GM21528 (cell line): ENCODE measurements around the gene PYCARD.
A peak's percentile ranks its signal among the peaks of the same experiment; 100 is the strongest.
"Not testable (repeated sequence)": the region's sequence is repeated elsewhere in the genome, so short reads cannot be mapped to it uniquely, and the experiment has no call there.

Experiments
- ATAC-seq: cut with Tn5 transposase; IDR thresholded peaks from one replicate; pipeline ENCODE4 v1.9.1; 2021; ENCODE audit warnings: mild to moderate bottlenecking, moderate library complexity; ENCODE audit not compliant: unreplicated experiment, low FRiP score

PYCARD gene

DNA sequence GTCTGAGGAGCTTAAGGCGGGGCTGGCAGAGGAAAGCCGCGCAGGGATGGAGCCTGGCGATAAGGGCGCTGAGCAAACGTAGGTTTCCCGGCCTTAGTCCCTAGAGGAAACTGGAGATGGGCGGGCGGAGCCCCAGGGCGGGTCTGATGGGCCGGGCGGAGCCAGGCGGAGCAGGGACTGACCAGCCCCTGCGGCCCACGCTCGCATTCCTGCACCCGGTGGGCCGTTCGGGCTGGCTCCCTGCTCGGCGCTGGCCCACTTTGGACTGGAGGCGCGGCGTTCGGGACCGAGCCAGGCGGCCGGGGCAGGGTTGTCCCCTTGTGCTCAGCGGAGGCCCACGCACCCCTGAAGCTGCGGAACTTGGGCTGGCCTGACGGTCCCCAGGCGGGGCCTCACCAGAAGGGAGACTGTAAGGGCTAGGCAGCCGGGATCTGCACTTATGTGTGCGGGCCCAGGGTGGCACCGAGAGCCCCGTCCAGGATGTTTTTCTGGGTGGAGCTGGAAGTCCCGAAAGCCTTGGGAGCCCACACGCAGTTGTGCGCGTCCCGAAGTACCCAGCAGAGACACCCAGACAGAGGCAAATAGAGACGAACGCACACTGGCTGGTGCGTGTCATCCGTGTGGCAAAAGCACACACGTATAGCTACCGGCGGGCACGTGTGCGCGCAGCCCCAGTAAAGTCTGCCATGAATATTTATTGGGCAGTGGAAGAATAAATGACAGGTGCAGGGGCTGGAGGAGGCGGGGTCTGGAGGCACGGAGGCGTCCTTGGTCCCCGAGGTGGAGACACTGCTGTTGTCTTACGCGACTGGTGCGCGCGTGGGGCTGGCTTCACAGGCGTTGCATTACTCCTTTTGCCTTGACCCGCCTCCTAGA is 13.0 kb upstream of the PYCARD start:
- ATAC-seq: no peak

DNA sequence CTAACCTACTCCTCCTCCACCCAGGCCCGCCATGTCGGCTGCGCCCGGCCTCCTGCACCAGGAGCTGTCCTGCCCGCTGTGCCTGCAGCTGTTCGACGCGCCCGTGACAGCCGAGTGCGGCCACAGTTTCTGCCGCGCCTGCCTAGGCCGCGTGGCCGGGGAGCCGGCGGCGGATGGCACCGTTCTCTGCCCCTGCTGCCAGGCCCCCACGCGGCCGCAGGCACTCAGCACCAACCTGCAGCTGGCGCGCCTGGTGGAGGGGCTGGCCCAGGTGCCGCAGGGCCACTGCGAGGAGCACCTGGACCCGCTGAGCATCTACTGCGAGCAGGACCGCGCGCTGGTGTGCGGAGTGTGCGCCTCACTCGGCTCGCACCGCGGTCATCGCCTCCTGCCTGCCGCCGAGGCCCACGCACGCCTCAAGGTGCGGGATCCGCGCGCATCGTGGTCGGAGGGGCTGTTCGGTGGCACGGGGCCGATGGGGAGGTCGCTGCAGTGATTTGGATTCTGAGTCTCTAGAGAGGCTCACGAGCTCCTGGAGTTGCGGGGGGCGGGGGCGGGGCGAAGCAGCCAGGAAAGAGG is 12.2 kb upstream of the PYCARD start:
- no peak for ATAC-seq

DNA sequence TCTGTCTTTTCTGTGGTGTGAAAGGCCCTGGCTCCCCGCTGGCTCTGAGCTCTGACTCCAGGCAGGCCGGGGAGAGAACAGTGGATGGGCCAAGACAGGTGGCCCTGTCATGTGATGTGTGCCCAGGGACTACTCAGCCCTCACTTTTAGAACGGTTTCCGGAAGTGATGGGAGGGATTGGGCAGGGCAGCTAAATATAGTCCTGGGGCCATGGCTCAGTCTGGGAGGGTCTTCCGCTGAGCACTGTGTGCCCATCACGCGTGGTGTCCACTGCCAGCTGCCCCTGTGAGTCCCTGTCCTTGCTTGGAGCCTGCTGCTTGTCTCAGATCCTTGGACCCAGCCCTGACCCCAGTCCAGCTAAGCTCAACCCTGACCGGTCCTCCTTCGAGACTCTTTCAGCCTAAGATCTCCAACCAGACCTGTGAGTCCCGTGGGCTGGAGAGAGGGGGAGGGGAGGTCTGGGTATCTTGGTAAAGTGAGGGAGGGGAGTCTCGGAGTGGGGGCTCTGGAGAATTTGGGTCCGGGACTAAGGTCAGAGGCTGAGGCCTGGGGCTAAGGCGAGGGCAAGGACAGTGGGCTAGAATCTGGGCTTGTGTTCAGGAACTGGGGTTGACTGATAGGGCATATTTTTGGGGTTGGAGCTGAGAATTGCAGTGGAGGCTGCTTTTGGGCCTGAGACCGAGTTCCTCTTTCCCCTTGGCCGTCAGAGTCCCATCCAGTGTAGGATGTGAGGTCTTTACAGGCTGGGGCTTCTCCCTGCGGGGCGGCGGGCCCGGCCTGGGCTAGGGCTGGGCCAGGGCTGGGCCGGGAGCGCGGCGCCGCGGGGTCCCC is 11.5 kb upstream of the PYCARD start, which contains the start of gene TRIM72:
TSS of gene TRIM72 (plus strand) at position 243 of the 831 bp plus-strand sequence. CDS start 620 bp downstream, outside the sequence.
- ATAC-seq: no peak

DNA sequence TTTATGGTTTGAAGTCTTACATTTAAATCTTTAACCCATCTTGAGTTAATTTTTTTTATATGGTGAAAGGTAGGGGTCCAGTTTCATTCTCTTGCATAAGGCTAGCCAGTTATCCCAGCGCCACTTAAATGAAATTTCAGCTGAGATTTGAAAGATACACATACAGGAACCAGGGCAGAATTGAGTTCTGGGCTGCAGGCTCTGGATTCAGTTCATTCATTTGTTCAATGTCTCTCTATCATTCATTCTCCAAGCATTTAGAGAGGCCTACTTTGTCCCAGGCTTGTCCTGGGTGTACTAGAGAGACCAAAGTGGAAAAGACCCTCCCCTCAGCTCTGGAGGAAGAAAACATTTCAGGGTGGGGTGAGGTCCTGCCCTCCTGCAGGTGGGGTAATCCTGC is 10.8 kb upstream of the PYCARD start:
- no peak for ATAC-seq

DNA sequence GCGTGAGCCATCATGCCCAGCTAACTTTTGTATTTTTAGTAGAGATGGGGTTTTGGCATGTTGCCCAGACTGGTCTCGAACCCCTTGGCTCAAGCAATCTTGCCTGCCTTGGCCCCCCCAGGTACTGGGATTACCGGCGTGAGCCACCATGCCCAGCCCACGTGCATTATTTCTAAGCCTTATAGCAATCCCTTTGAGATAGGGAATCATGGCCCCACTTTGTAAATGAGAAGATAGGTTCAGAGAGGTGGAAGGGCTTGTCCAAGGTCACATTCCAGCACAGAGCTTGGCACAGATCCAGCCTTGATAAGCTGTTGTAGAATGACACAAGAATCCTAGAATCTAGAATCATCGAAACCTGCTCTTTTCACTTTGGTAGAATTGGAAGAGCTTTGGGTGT is 4.2 kb upstream of the PYCARD start:
- no peak for ATAC-seq

DNA sequence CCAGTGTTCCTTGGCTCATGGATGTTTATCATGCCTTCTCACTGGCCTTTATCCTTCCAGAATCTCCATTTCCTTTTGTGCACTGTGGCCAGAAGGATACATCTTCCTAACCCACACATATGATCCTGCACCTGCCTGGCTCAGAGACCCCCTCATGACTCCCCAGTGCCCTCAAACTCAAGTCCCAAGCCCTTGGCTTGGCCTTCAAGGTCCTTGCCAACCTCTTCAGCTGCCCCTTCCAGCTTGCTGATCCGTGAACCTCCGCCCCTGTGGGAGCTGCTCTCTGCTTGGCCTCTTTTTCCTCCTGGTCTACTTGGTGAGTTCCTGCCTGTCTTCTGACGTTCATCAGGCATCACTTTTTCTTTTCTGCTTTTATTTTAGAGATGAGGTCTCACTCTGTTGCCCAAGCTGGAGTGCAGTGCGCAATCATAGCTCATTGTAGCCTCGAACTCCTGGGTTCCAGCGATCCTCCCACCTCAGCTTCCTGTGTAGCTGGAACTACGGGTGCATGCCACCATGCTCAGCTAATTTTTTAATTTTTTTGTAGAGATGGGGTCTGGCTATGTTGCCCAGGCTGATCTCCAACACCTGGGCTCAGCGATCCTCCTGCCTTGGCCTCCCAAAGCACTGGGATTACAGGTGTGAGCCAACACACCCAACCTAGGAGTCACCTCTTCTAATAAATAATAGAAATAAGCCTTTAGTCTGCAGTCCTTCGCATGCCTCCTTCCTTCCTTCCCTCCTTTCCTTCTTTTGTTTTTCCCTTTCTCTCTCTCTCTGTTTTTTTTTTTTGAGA is 2.5 kb upstream of the PYCARD start:
- ATAC-seq: no peak

DNA sequence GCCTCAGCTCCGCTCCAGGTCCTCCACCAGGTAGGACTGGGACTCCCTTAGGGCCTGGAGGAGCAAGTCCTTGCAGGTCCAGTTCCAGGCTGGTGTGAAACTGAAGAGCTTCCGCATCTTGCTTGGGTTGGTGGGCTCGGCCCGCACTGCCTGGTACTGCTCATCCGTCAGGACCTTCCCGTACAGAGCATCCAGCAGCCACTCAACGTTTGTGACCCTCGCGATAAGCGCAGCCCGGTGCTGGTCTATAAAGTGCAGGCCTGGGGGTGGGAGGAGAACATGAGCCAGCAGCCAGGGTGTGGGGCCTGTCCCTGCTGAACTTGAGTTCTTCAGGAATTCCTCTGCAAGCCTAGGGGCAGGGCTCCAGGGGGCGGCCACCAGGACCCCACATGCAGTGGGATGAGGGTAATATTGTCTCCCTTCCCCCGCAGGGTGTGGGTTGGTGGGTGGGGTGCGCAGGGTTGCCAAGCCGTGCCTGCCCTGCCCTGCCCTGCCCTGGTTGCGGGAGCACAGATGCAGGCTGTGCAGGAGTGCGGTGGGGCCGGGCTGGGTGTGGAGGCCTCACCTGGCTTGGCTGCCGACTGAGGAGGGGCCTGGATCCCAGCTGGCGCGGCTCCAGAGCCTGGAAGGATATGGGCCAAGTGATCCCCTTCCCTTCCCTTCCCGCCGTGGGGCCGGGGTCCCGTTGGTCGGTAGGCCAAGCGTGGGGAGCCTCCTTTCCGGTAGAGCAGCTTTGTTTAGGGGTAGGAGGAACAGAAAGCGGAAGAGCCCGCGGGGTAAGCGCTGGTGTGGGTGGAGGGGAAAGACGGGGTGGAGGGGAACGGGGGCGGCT is 762 bp downstream of the PYCARD start:
- peak; percentile 59 for ATAC-seq

DNA sequence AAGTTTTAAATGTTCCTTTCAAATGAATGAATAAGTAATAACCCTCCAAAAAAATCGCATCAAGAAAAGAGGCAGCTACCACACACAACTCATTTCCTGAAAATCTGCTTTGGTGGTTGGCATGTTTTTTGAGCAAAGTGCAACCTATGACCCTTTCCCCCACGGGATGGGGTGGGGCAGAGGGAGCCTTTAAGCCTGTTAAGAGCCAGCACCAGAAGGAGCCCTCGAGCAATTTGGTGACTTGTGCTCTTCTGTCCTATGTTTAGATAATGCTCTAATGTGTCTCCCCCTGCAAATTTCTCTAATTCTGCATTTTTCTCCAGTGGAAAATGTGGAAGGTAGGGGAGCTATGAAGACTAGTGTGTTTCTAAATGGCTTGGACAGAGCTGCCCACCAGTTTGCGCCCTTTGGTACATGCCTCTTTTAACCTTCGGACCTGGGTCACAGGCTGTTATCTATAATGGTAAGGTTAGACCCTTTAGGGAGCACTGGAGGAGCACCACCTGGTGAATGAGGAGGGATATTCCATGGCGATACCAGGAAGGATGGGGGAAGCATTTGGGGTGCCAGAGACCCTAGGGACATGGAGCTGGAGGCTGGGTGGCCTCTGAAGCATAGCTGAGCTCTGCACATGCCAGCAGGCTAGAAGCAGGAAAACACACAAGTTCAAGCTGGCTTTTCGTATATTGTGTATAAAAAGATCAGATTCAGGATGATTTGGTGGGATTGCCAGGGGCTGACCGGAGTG is 1.6 kb downstream of the PYCARD start:
- no peak for ATAC-seq

DNA sequence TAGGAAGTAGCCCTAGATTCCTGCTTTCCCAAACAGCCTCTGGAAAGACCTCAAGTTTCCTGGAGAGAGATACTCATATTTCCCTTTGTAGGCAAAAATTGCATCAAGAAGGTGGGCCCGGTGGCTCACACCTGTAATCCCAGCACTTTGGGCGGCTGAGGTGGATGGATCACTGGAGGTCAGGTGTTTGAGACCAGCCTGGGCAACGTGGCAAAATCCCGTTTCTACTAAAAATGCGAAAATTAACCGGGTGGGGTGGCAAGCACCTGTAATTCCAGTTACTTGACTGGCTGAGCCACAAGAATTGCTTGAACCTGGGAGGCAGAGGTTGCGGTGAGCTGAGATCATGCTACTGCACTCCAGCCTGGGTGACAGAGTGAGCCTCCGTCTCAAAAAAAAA is 2.4 kb downstream of the PYCARD start:
- ATAC-seq: not testable (repeated sequence)

DNA sequence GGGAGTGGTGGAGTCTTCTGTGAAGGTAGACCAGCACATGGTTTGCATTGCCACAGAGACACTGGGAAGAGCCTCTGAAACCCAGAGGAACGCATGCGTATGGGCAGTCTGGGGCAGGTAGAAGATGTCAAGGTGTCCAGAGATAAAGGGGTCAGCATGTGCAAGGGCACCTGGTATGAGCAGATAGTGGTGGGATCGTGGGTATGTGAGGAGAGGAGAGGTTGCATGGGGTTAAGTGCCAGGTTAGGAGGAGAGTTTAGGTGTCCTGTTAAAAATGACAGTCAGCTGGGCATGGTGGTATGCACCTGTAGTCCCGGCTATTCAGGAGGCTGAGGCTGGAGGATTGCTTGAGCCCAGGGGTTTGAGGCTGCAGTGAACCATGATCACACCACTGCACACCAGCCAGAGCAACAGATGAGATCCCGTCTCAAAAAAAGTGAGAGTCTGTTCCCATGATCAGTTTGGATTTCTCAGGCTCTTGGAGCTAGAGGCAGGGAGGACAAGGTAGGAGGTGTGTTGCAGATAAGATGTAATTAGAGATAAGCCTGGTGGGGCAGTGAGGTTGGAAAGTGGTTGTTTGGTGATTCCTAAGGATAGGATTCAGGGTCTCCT is 3.0 kb downstream of the PYCARD start:
- ATAC-seq: no peak

DNA sequence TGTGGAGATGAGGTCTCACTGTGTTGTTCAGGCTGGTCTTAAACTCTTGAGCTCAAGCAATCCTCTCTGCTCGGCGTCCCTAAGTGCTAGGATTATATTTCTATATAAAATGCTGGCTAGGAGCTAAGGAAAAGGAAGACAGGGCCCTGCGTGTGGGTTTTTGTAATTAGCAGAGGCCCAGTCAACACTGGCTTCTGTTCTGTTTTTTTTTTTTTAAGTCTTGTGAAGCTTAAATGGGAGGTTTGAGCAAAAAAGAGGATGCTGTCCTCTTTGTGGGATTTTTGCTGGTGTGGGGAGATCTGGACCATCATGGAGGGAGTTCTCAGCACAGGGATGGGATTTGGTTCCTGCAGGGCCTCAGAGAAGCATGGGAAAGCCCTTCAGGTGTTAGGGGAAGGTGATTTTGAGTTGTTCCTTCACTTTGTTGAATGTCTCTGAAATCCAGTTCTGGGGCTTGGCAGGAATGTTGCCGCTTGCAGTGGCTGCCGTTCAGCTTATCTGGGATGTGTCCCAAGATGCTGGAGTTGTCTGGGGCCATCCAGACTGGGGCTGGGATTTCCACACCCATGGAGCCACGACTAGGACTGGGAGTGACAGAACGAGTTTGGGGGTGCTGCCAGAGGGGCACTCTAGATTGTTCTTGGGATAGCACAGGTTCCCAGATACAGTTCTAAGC is 4.2 kb downstream of the PYCARD start:
- no peak for ATAC-seq

DNA sequence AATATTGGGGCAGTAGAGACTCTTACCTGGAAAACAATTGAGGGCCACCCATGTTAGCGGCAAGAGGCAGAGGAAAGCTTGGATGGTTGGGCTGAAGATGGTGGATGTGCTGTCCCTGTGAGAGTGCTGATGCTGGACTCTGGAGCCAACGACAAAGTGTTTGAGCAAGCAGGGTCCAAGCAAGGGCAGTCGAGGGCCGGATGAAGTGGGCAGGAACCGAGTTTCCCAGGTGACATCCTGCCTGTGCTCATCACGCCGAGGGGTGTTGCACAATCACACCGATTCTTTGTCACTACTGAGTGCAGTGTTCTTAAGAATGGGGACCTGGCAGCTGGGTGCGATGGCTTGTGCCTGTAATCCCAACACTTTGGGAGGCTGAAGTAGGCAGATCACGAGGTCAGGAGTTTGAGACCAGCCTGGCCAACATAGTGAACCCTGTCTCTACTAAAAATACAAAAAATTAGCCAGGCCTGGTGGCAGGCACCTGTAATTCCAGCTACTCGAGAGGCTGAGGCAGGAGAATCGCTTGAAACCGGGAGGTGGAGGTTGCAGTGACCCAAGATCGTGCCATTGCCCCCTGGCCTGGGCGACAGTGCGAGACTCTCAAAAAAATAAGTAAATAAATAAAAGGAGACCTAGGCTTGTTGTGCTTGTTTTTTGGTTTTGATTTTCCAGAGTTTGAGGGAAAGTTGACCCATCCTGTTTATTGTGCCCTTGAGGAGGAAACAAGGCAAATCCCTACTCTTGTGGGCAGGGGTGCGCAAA is 6.1 kb downstream of the PYCARD start:
- no peak for ATAC-seq

DNA sequence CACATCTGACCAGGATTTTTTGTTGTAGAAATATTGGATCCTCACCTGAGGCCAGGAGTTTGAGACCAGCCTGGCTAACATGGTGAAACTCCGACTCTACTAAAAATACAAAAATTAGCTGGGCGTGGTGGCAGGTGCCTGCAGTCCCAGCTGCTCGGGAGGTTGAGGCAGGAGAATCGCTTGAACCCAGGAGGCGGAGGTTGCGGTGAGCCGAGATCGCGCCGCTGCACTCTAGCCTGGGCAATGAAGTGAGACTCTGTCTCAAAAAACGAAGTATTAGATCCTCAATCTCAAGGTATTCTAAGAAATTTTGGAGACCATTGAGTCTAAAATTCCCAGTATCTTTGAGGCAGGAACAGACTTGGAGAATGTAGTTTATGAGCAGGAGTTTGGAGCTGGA is 6.7 kb downstream of the PYCARD start:
- ATAC-seq: not testable (repeated sequence)

DNA sequence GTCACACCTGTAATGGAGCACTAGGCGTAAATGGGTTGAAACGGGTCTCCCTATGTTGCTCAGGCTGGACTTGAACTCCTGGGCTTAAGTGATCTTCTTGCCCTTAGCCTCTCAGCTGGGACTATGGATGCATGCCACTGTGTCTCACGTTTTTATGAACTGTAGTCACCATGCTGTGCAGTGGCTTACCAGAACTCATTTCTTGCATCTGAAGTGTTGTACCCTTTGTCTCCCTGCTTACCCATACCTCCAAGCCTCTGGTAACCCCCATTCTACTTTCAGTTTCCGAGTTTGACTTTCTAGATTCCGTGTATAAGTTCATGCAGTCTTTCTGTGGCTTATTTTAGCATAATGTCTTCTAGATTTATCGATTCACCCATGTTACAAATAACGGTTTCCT is 7.7 kb downstream of the PYCARD start:
- no peak for ATAC-seq

DNA sequence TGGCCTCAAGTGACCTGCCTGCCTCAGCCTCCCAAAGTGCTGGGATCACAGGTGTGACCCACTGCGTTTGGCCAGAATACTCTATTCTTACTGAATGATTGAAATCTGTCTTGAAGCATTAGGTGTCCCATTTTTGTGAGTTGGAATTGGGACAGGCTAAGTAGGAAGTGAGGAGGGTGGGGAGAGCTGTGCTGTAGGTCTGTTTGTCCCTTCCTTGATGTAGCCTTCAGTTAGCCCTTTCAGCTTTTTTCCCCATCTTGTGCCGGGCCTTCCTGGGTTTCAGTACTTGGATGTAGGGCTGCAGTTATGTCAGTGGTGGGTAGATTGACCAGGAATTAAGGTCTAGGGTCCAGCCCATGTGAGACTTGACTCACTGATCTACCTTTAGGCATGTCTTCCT is 8.7 kb downstream of the PYCARD start:
- no peak for ATAC-seq

DNA sequence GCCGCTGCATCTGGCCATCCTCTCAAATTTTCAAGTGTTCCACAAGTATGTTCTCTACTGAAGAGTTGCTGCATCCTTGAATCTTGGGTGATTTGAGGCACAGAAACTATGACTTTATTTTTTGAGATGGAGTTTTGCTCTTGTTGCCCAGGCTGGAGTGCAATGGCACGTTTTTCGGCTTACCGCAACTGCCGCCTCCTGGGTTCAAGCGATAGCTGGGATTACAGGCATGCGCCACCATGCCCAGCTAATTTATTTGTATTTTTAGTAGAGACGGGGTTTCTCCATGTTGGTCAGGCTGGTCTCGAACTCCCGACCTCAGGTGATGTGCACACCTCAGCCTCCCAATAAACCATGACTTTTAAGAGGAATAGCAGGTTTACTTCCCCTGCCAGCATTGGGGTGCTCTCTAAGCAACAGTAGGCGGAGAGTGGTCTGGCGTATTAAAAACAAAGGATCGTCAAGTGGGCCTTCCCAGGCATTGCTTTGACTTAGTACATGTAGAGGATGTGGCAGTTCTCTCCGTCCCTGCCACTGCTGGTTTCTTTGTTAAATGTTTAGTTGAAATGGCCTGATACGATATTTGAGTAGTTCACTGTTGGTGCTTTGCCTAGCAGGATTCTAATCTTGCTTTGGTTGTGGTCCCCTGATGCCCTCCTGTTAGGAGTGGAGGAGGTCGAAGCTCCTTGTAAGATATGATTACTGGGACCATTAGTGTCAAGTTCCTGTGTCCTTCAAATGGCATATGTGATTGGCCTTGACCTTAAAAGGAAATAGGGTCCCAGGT is 9.5 kb downstream of the PYCARD start:
- ATAC-seq: no peak
